H9 (cell line): ENCODE results near the gene PMAIP1. TPM values are rescaled to one million over a fixed set of nuclear protein-coding genes. Genes with fewer than 3 reads are reported as not detected.

Experiments used
- DNase-seq: peaks from one replicate; pipeline ENCODE4 v3.0.0-alpha.2; 2017
- H2AFZ ChIP-seq: one replicate; pipeline ENCODE4 v1.6.1; 2013; ENCODE audit warnings: mild to moderate bottlenecking, low read length, control low read depth, moderate library complexity
- H2AK5ac ChIP-seq: 2 replicates; pipeline ENCODE4 v1.6.1; 2013; ENCODE audit warnings: low read length, control low read depth, mixed read lengths; ENCODE audit not compliant: insufficient read length
- H2BK120ac ChIP-seq: one replicate; pipeline ENCODE4 v1.6.1; 2013; ENCODE audit warnings: low read depth, mild to moderate bottlenecking, low read length, control low read depth, inconsistent platforms; ENCODE audit not compliant: poor library complexity, severe bottlenecking
- H2BK12ac ChIP-seq: 2 replicates; pipeline ENCODE4 v1.6.1; 2013; ENCODE audit warnings: low read length, control low read depth, mixed read lengths, low read depth; ENCODE audit not compliant: insufficient read length
- H2BK15ac ChIP-seq: 2 replicates; pipeline ENCODE4 v1.6.1; 2013; ENCODE audit warnings: low read depth, low read length, control low read depth
- H2BK20ac ChIP-seq: one replicate; pipeline ENCODE4 v1.6.1; 2013; ENCODE audit warnings: low read depth, mild to moderate bottlenecking, low read length, control low read depth, inconsistent platforms; ENCODE audit not compliant: poor library complexity, severe bottlenecking
- H2BK5ac ChIP-seq: 2 replicates; pipeline ENCODE4 v1.6.1; 2013; ENCODE audit warnings: low read length, control low read depth, mixed read lengths; ENCODE audit not compliant: insufficient read length
- H3K14ac ChIP-seq: 2 replicates; pipeline ENCODE4 v1.6.1; 2013; ENCODE audit warnings: low read length, control low read depth; ENCODE audit not compliant: insufficient read depth
- H3K18ac ChIP-seq: 2 replicates; pipeline ENCODE4 v1.6.1; 2013; ENCODE audit warnings: low read depth, mild to moderate bottlenecking, mixed read lengths, low read length, control low read depth; ENCODE audit not compliant: insufficient read length
- H3K23ac ChIP-seq: 2 replicates; pipeline ENCODE4 v1.6.1; 2013; ENCODE audit warnings: low read length, control low read depth, mixed read lengths, low read depth; ENCODE audit not compliant: insufficient read length
- H3K23me2 ChIP-seq: 2 replicates; pipeline ENCODE4 v1.6.1; 2013; ENCODE audit warnings: low read depth, mild to moderate bottlenecking, mixed read lengths, low read length, control low read depth; ENCODE audit not compliant: insufficient read length, poor library complexity, severe bottlenecking
- H3K27ac ChIP-seq: 2 replicates; pipeline ENCODE4 v1.5.1; 2013; ENCODE audit warnings: low read length, control low read depth, mixed read lengths, low read depth; ENCODE audit not compliant: insufficient read length
- H3K27me3 ChIP-seq: 2 replicates; pipeline ENCODE4 v1.6.1; 2013; ENCODE audit warnings: low read length, control low read depth, inconsistent platforms; ENCODE audit not compliant: insufficient read depth
- H3K4ac ChIP-seq: 2 replicates; pipeline ENCODE4 v1.6.1; 2013; ENCODE audit warnings: low read depth, mild to moderate bottlenecking, control low read depth, inconsistent platforms, low read length, moderate library complexity
- H3K4me1 ChIP-seq: 2 replicates; pipeline ENCODE4 v1.6.1; 2013; ENCODE audit warnings: low read length, control low read depth, inconsistent platforms; ENCODE audit not compliant: insufficient read depth
- H3K4me2 ChIP-seq: 2 replicates; pipeline ENCODE4 v1.6.1; 2013; ENCODE audit warnings: low read length, control low read depth, mixed read lengths; ENCODE audit not compliant: insufficient read length, insufficient read depth
- H3K56ac ChIP-seq: 2 replicates; pipeline ENCODE4 v1.6.1; 2013; ENCODE audit warnings: low read depth, mild to moderate bottlenecking, mixed read lengths, low read length, control low read depth; ENCODE audit not compliant: insufficient read length
- H3K79me1 ChIP-seq: 2 replicates; pipeline ENCODE4 v1.6.1; 2013; ENCODE audit warnings: low read depth, mild to moderate bottlenecking, moderate library complexity, low read length, control low read depth, inconsistent platforms; ENCODE audit not compliant: insufficient read depth, poor library complexity, severe bottlenecking
- H3K79me2 ChIP-seq: 2 replicates; pipeline ENCODE4 v1.6.1; 2013; ENCODE audit warnings: low read length, control low read depth, inconsistent platforms; ENCODE audit not compliant: insufficient read depth
- H3K9ac ChIP-seq: 2 replicates; pipeline ENCODE4 v1.6.1; 2013; ENCODE audit warnings: low read length, control low read depth, mixed read lengths; ENCODE audit not compliant: insufficient read length; ENCODE audit errors: extremely low read depth
- H3K9me3 ChIP-seq: one replicate; pipeline ENCODE4 v1.6.1; 2013; ENCODE audit warnings: low read depth, low read length, inconsistent platforms; ENCODE audit not compliant: control insufficient read depth
- H3T11ph ChIP-seq: one replicate; pipeline ENCODE4 v1.6.1; 2013; ENCODE audit warnings: mild to moderate bottlenecking, low read length, control low read depth, inconsistent platforms
- H4K20me1 ChIP-seq: one replicate; pipeline ENCODE4 v1.6.1; 2013; ENCODE audit not compliant: control insufficient read depth, insufficient read length, insufficient read depth
- H4K5ac ChIP-seq: 2 replicates; pipeline ENCODE4 v1.6.1; 2013; ENCODE audit warnings: low read depth, mild to moderate bottlenecking, mixed read lengths, low read length, control low read depth; ENCODE audit not compliant: insufficient read length
- H4K8ac ChIP-seq: replicated peaks from 2 replicates; pipeline ENCODE4 v1.6.1; 2013; ENCODE audit warnings: low read length, control low read depth, mixed read lengths, low read depth; ENCODE audit not compliant: insufficient read length
- H4K91ac ChIP-seq: 2 replicates; pipeline ENCODE4 v1.6.1; 2013; ENCODE audit warnings: low read depth, mild to moderate bottlenecking, moderate library complexity, mixed read lengths, low read length, control low read depth; ENCODE audit not compliant: insufficient read length
- H3K27ac Mint-ChIP-seq, 3 experiments: 2 replicates in 2 of 3; 3 replicates in 1 of 3; pipeline ENCODE4 v1.8.0; 2020 to 2021; ENCODE audit warnings: mixed read lengths in 3 of 3, mild to moderate bottlenecking in 1 of 3, moderate library complexity in 1 of 3
- H3K27me3 Mint-ChIP-seq: 2 replicates; pipeline ENCODE4 v1.8.0; 2021; ENCODE audit warnings: low read depth, mild to moderate bottlenecking, moderate library complexity, mixed read lengths
- H3K36me3 Mint-ChIP-seq, 3 experiments: 2 replicates in 2 of 3; 3 replicates in 1 of 3; pipeline ENCODE4 v1.8.0; 2020 to 2021; ENCODE audit warnings: low read depth in 3 of 3, mixed read lengths in 3 of 3; ENCODE audit not compliant: insufficient read depth in 1 of 3
- H3K4me1 Mint-ChIP-seq, 2 experiments: 2 replicates each; pipeline ENCODE4 v1.8.0; 2020; ENCODE audit warnings: mixed read lengths in 2 of 2
- H3K4me3 Mint-ChIP-seq, 2 experiments: 2 replicates in 1 of 2; 3 replicates in 1 of 2; pipeline ENCODE4 v1.8.0; 2020 to 2021; ENCODE audit warnings: mild to moderate bottlenecking in 2 of 2, mixed read lengths in 2 of 2, moderate library complexity in 1 of 2
- H3K9me3 Mint-ChIP-seq, 2 experiments: 2 replicates in 1 of 2; 3 replicates in 1 of 2; pipeline ENCODE4 v1.8.0; 2020; ENCODE audit warnings: mild to moderate bottlenecking in 2 of 2, mixed read lengths in 2 of 2, moderate library complexity in 1 of 2
- WGBS: extraction: QIAGEN DNeasy Blood & Tissue Kit; methylation state at CpG from one replicate; pipeline ENCODE4 v1.1.7; 2013; ENCODE audit warnings: missing lambda C conversion rate, low lambda C conversion rate, mixed read lengths; ENCODE audit not compliant: insufficient read length; ENCODE audit errors: extremely low coverage; 5-methylcytosine and 5-hydroxymethylcytosine counted together
- total RNA-seq: library from RNA; stranded (reverse); gene quantifications from 2 replicates; pipeline ENCODE4 v1.2.1, GENCODE V29; 2021
- TF ChIP-seq, protein P1 (sequence below): fragments of 200-600 bp; sonication (generic); conservative IDR thresholded peaks from 3 replicates; pipeline ENCODE4 v1.8.0; 2021; ENCODE audit warnings: antibody characterized with exemption, mild to moderate bottlenecking

The PMAIP1 gene
- total RNA-seq, 1 experiment from 2014 or later: 152 TPM

DNA sequence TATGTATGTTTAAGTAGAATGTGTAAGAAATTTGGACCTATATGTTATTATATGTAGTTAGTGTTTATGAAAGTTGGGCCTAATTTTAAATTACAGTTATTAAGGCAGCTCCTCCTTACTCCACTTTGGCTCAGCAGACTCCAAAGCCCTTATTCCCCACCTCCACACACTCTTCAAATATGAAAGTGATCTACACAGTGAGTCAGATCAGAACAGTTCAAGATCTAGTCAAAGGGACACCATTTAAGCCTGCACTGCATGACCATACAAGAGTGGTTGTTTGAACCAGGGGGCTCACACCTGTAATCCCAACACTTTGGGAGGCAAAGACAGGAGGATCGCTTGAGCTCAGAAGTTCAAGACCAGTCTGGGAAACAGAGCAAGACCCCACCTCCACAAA is 21.2 kb upstream of the PMAIP1 start:
- H3K79me1 ChIP-seq: no peaks in the 10 kb centered on the region
- H3K27me3 ChIP-seq: no peaks in the 10 kb centered on the region
- no peaks in the 10 kb centered on the region for H4K20me1 ChIP-seq
- DNase-seq: no peak
- H4K8ac ChIP-seq: no peak overlapping the region
- no peak overlapping the region for H2BK12ac ChIP-seq
- no peak overlapping the region for H3K18ac ChIP-seq
- no peak overlapping the region for H2BK15ac ChIP-seq
- H2AK5ac ChIP-seq: no peak overlapping the region
- TF ChIP-seq, protein P1, sequence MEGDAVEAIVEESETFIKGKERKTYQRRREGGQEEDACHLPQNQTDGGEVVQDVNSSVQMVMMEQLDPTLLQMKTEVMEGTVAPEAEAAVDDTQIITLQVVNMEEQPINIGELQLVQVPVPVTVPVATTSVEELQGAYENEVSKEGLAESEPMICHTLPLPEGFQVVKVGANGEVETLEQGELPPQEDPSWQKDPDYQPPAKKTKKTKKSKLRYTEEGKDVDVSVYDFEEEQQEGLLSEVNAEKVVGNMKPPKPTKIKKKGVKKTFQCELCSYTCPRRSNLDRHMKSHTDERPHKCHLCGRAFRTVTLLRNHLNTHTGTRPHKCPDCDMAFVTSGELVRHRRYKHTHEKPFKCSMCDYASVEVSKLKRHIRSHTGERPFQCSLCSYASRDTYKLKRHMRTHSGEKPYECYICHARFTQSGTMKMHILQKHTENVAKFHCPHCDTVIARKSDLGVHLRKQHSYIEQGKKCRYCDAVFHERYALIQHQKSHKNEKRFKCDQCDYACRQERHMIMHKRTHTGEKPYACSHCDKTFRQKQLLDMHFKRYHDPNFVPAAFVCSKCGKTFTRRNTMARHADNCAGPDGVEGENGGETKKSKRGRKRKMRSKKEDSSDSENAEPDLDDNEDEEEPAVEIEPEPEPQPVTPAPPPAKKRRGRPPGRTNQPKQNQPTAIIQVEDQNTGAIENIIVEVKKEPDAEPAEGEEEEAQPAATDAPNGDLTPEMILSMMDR: no peak
- H4K91ac ChIP-seq: no peak overlapping the region
- Mint-ChIP-seq H3K9me3 (peaks cover 0 to 3% of the 10 kb centered on the region in 2 experiments; a peak in 1 of 5 replicates), H3K27ac (peak overlapping the region in 1 of 3 experiments; percentile 80; a peak in 2 of 7 replicates), H3K36me3 (no peaks in the 10 kb centered on the region), H3K27me3 (peaks cover 3% of the 10 kb centered on the region), H3K4me1 (peaks cover 24 to 36% of the 10 kb centered on the region in 2 experiments), H3K4me3 (no peak overlapping the region)
- no peak overlapping the region for H3K9ac ChIP-seq
- H3K23ac ChIP-seq: no peak overlapping the region
- no peaks in the 10 kb centered on the region for H3K9me3 ChIP-seq
- WGBS: no CpG with 5 or more reads among the region's 1 CpG
- H2BK20ac ChIP-seq: no peak overlapping the region
- no peak overlapping the region for H3K4ac ChIP-seq
- no peak overlapping the region for H2BK5ac ChIP-seq
- H3K56ac ChIP-seq: no peak overlapping the region
- H3K79me2 ChIP-seq: no peaks in the 10 kb centered on the region
- no peak overlapping the region for H3T11ph ChIP-seq
- no peak overlapping the region for H4K5ac ChIP-seq
- no peak overlapping the region for H3K4me2 ChIP-seq
- no peak overlapping the region for H2BK120ac ChIP-seq
- H3K27ac ChIP-seq: no peak overlapping the region
- H3K4me1 ChIP-seq: peaks cover 6% of the 10 kb centered on the region; the same call in 1 of the 2 replicates
- H3K14ac ChIP-seq: no peak overlapping the region
- H2AFZ ChIP-seq: no peak overlapping the region
- no peaks in the 10 kb centered on the region for H3K23me2 ChIP-seq
